ENCODE data around the gene LRIT1. TPM values are rescaled to one million over a fixed set of nuclear protein-coding genes. Genes with fewer than 3 reads are reported as not detected.

LRIT1 gene
- total RNA-seq, 1 donor from 2014 or later, result not detected

DNA sequence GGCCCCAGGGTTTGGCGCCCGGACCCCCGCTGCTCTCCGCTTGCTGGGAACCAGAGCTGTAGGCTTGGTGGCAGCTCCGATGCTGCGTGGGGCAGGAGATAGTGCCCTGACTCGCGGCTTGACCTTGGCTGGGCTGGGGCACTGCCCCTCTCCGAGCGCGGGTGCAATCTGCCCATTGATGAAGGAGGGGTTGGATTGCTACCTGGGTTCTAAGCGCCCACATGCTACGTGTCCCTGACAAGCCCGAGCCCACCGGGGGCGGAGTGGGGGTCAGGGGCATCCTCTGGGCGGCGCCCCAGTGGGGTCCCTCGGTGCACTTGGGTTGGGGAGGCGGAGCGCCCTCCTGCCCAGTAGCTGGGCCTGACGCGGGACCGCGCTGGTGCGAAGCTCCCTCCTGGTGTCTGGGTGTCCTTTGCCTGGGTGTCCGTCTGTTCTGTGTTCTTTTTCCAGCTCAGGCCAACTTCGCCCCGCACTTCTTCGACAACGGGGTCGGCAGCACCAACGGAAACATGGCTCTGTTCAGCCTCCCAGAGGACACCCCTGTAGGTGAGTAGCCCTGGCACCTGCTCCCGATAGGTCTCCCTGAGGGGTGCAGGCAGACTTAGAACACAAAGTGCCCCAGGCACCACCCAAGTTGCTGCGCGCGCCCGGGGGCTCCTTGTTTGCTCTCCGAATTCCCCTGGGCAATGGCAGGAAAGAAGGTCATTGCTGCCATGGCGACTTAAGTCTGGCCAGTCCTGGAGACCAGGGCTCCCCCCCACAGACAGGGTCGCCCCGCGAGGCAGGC lies 46.1 kb downstream of the LRIT1 start:
- no peak for ATAC-seq
- intact Hi-C loops (cut with DNase I), result no loop called here
- Histone ChIP-seq H3K4me1 (peaks cover 13% of the 10 kb centered on the region), H3K27ac (no peak overlapping the region), H3K4me3 (peak overlapping the region; percentile 50), H3K36me3 (no peaks in the 10 kb centered on the region), H3K9me3 (no peaks in the 10 kb centered on the region), H3K27me3 (ENCODE audit: low read depth) (peaks cover 50% of the 10 kb centered on the region)
- TF ChIP-seq, protein P1, sequence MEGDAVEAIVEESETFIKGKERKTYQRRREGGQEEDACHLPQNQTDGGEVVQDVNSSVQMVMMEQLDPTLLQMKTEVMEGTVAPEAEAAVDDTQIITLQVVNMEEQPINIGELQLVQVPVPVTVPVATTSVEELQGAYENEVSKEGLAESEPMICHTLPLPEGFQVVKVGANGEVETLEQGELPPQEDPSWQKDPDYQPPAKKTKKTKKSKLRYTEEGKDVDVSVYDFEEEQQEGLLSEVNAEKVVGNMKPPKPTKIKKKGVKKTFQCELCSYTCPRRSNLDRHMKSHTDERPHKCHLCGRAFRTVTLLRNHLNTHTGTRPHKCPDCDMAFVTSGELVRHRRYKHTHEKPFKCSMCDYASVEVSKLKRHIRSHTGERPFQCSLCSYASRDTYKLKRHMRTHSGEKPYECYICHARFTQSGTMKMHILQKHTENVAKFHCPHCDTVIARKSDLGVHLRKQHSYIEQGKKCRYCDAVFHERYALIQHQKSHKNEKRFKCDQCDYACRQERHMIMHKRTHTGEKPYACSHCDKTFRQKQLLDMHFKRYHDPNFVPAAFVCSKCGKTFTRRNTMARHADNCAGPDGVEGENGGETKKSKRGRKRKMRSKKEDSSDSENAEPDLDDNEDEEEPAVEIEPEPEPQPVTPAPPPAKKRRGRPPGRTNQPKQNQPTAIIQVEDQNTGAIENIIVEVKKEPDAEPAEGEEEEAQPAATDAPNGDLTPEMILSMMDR (IDR thresholded peaks at IDR 0.05), result no peak
- DNase-seq, result no peak

GRCh38 chr10:84194424-84195043 lies 46.8 kb downstream of the LRIT1 start, which contains the start of gene CDHR1:
Gene CDHR1 (plus strand): TSS chr10:84194537. CDS start chr10:84194761, 224 bp downstream.
- ATAC-seq, result peak; percentile 42 to 46
- no peaks in the 10 kb centered on the region for H3K36me3 ChIP-seq
- peaks cover 13% of the 10 kb centered on the region for H3K4me1 ChIP-seq
- no peak within 1 kb of the TSS for H3K27ac ChIP-seq
- H3K4me3 ChIP-seq, result peak within 1 kb of the TSS; percentile 50
- H3K27me3 ChIP-seq (ENCODE audit: low read depth), result peaks cover 51% of the 10 kb centered on the region
- intact Hi-C loops (cut with DNase I), result no loop called here
- H3K9me3 ChIP-seq, result no peaks in the 10 kb centered on the region
- DNase-seq, result no peak
- TF ChIP-seq, protein P1 (IDR thresholded peaks at IDR 0.05), result no peak

DNA sequence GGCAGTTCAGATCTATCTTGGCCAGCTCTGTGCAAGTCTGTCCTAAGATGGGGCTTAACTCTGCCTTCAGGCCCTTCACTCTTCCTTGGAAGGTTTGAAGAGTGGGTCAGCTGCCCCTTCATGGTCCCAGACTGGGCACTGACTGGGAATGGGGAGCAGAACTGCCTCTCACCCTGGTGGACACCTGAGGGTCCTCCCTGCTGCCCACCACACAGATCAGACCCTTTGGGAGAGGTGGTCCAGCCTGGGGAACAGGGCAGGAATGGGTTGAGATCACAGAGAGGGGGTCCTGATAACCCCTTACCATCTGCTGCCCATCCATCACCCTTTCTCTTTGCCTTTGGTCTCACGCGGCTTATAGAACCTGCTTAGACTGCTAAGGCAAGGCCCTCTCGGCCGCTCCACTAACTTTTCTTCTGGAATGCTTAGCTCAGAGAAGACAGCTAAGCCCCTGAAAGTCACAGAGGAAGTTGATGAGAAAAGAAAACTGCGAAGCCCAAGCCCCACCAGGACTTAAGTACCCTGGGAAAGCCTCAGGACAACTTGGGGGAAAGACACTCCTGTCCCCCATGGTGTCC lies 47.4 kb downstream of the LRIT1 start:
- H3K4me1 ChIP-seq, result peaks cover 13% of the 10 kb centered on the region
- ATAC-seq (no peak), DNase-seq (no peak)
- peaks cover 51% of the 10 kb centered on the region for H3K27me3 ChIP-seq (ENCODE audit: low read depth)
- peak overlapping the region; percentile 50 for H3K4me3 ChIP-seq
- TF ChIP-seq, protein P1 (IDR thresholded peaks at IDR 0.05), result no peak
- H3K27ac ChIP-seq, result no peak overlapping the region
- intact Hi-C loops (cut with DNase I), result no loop called here
- no peaks in the 10 kb centered on the region for H3K9me3 ChIP-seq
- no peaks in the 10 kb centered on the region for H3K36me3 ChIP-seq

- Histone ChIP-seq H3K4me3 (no peak overlapping the region), H3K9me3 (no peaks in the 10 kb centered on the region), H3K27me3 (ENCODE audit: low read depth) (peaks cover 51% of the 10 kb centered on the region), H3K27ac (no peak overlapping the region), H3K36me3 (no peaks in the 10 kb centered on the region), H3K4me1 (peaks cover 13% of the 10 kb centered on the region)
- intact Hi-C loops (cut with DNase I), result no loop called here
- TF ChIP-seq, protein P1 (IDR thresholded peaks at IDR 0.05), result no peak
- ATAC-seq (no peak), DNase-seq (no peak)
Measured at GRCh38 chr10:84193327-84193726, 48.0 kb downstream of the LRIT1 start.

GRCh38 chr10:84191106-84191505 lies 50.2 kb downstream of the LRIT1 start:
- H3K9me3 ChIP-seq, result no peaks in the 10 kb centered on the region
- no peaks in the 10 kb centered on the region for H3K36me3 ChIP-seq
- peaks cover 40% of the 10 kb centered on the region for H3K27me3 ChIP-seq (ENCODE audit: low read depth)
- no peak overlapping the region for H3K4me3 ChIP-seq
- intact Hi-C loops (cut with DNase I), result no loop called here
- no peak for ATAC-seq
- peaks cover 13% of the 10 kb centered on the region for H3K4me1 ChIP-seq
- DNase-seq, result no peak
- no peak overlapping the region for H3K27ac ChIP-seq
- TF ChIP-seq, protein P1 (IDR thresholded peaks at IDR 0.05), result no peak

Data from lower lobe of right lung (tissue), 2 donors.